Ectodermal cell (in vitro differentiated cells): Measurements from ENCODE around the gene RAD51B.
"Not testable (repeated sequence)": the region's sequence is repeated elsewhere in the genome, so short reads cannot be mapped to it uniquely, and the experiment has no call there.

Experiments used
- H3K27ac ChIP-seq: 2 replicates; pipeline ENCODE4 v1.7.0; 2013; ENCODE audit warnings: mild to moderate bottlenecking, low read depth, low read length; ENCODE audit not compliant: insufficient read depth, poor library complexity, severe bottlenecking
- H3K27me3 ChIP-seq: 2 replicates; pipeline ENCODE4 v1.7.0; 2013; ENCODE audit warnings: mild to moderate bottlenecking, low read length; ENCODE audit not compliant: insufficient read depth, control insufficient read depth, poor library complexity, severe bottlenecking
- H3K36me3 ChIP-seq: one replicate; pipeline ENCODE4 v1.7.0; 2013; ENCODE audit warnings: low read length; ENCODE audit not compliant: control insufficient read depth, insufficient read depth
- H3K4me1 ChIP-seq: one replicate; pipeline ENCODE4 v1.7.0; 2013; ENCODE audit warnings: low read length; ENCODE audit not compliant: control insufficient read depth, insufficient read depth
- H3K4me3 ChIP-seq: 2 replicates; pipeline ENCODE4 v1.7.0; 2013; ENCODE audit warnings: low read depth, low read length, control low read depth; ENCODE audit not compliant: insufficient read depth
- H3K9me3 ChIP-seq: 2 replicates; pipeline ENCODE4 v1.7.0; 2013; ENCODE audit warnings: mild to moderate bottlenecking, low read length, moderate library complexity; ENCODE audit not compliant: control insufficient read depth
- WGBS, 2 experiments: methylation state at CpG; one replicate each; pipeline ENCODE4 v1.1.7; 2013; ENCODE audit warnings: missing lambda C conversion rate in 2 of 2; 5-methylcytosine and 5-hydroxymethylcytosine counted together

The RAD51B gene

DNA sequence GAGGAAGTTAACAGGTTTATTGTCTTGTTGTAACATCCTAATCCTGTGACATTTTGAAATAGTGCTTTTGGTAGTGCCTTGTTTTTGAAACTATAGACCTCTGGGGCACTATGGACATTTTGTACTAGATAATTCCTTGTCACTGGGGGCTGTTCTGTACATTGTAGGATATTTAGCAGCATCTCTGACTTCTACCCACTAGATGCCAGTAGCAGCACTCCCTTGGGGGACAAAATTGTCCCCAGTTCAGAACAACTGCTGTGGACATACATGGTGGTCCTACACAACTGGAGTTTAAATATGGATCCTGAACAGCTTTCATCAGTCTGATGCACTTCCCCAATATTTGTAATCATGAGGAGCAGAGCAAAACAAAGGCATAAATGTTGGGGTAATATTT lies 264.7 kb downstream of the RAD51B start:
- Histone ChIP-seq H3K27me3 (no peaks in the 10 kb centered on the region), H3K9me3 (no peaks in the 10 kb centered on the region), H3K27ac (no peak overlapping the region), H3K4me1 (peaks cover 21% of the 10 kb centered on the region), H3K36me3 (no peaks in the 10 kb centered on the region), H3K4me3 (no peak overlapping the region)

DNA sequence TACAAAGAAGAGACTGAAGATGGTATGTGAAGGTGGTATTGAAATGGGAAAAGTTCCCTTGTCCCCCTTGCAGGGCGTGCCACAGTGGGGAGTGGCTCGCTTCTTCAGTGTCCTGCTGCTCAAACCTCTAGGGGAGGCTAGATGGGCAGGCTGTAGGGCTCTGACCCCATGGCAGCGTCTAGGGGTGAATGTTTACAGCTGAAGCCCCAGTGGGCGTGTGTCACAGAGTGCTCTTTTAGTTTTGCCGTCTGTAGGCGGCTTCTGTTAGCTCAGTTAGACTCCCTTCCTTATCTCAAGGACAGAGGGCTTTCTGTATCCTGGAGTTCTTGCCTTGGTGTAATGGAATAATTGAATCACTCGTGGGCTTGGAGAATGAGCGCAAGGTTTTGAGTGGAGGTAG lies 266.2 kb downstream of the RAD51B start:
- no peaks in the 10 kb centered on the region for H3K27me3 ChIP-seq
- no peaks in the 10 kb centered on the region for H3K36me3 ChIP-seq
- H3K4me3 ChIP-seq: no peak overlapping the region
- no peaks in the 10 kb centered on the region for H3K9me3 ChIP-seq
- H3K27ac ChIP-seq: peak overlapping the region; percentile 16
- peaks cover 24% of the 10 kb centered on the region for H3K4me1 ChIP-seq
- WGBS, 2 experiments: 40 to 44% methylated on average over 8 of the region's 8 CpGs

DNA sequence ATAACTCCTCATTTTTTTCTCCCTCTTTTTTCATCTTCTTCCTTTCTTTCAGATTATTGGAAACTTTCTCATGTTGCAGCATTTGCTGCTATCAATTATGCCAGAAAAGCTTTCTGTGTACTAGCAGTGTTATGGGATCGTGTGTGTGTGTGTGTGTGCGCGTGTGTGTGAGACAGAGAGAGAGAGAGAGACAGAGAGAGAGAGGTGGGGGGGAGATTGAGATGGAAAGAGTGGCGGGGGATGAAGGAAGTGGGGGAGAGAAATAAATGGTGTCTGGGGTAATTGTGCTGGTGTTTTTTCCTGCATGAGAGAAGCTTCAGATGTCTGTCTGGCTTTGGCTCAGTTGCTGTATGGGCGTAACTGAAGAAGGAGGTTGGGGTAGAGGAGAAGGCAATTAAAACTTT lies 268.9 kb downstream of the RAD51B start:
- no peaks in the 10 kb centered on the region for H3K27me3 ChIP-seq
- no peak overlapping the region for H3K4me3 ChIP-seq
- H3K27ac ChIP-seq: peak overlapping the region; percentile 33
- H3K36me3 ChIP-seq: no peaks in the 10 kb centered on the region
- peaks cover 24% of the 10 kb centered on the region for H3K4me1 ChIP-seq
- no peaks in the 10 kb centered on the region for H3K9me3 ChIP-seq
- WGBS, 2 experiments: 87 to 91% methylated on average over 5 of the region's 5 CpGs

DNA sequence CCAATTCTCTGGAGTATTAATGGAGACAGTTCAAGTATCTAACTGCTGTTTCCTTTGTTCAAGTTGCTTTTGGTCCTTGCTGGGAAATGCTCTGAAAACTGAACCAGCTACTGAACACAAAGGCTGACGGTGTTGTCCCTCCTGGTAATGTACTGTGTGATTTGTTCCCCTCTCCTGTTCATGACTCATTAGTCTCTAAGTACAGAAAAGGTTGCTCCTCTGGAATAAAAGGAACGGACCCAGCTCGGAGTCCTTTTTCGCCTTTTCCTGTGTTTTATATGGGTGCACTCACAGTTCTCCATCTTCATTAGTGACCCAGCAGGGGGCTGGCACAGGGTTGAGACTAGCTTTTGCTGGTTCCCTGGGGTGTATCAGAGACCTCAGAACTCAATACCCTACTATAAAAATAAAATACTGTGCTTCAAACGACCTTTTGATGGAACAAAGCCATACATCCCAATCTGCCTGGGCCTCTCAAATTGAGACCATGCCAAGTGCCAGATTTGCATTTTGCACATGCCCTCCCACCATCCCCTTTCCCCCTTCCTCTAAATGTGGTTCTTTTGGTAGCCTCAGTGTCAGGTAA lies 269.7 kb downstream of the RAD51B start:
- H3K4me3 ChIP-seq: no peak overlapping the region
- peaks cover 24% of the 10 kb centered on the region for H3K4me1 ChIP-seq
- no peaks in the 10 kb centered on the region for H3K27me3 ChIP-seq
- no peaks in the 10 kb centered on the region for H3K9me3 ChIP-seq
- no peaks in the 10 kb centered on the region for H3K36me3 ChIP-seq
- 69 to 80% methylated on average over 5 of the region's 5 CpGs for WGBS, 2 experiments
- H3K27ac ChIP-seq: peak overlapping the region; percentile 33

DNA sequence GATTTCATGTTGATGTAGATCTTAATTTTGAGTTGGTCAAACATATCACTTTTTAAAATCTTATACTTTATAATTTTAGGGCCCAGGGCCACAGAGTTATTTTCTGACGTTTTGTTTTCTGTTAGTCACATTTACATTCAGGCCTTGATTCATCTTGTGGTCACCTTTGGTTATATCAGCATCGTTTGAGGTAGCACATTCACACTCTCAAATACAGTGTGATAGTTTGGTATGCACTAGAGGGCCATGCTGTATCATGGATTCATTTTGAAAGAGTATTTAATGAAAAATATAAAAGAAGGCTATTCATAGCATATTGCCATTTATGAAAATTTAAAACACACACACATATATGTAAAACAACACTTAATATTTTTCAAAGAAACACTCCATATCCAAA lies 274.6 kb downstream of the RAD51B start:
- no peaks in the 10 kb centered on the region for H3K27me3 ChIP-seq
- WGBS, 2 experiments: 94 to 100% methylated on average over 1 to 2 of the region's 2 CpGs
- peaks cover 4% of the 10 kb centered on the region for H3K4me1 ChIP-seq
- no peaks in the 10 kb centered on the region for H3K9me3 ChIP-seq
- no peak overlapping the region for H3K27ac ChIP-seq
- H3K4me3 ChIP-seq: no peak overlapping the region
- no peaks in the 10 kb centered on the region for H3K36me3 ChIP-seq

DNA sequence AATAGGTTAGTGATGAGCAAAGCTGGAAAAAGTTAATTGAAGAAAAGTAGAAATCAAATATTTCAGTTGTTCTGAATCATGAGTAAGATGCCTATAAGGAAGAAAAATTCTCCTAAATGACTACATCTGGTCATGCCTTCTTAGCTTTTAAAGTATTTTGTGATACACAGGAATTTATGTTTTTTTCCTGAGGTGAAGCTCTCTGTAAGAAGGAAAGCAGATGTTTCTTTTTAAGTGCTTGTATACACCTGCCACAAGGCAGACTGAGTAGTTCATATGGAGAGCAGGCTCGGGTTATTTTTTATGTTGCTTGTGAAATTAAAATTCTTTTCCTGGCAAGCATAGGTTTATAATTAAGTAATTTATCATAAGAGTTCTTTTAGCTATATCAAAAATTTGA lies 275.2 kb downstream of the RAD51B start:
- WGBS, 2 experiments: 100% methylated on average over 1 of the region's 1 CpG; no CpG with 5 or more reads in 1 of the 2 experiments
- no peaks in the 10 kb centered on the region for H3K36me3 ChIP-seq
- no peaks in the 10 kb centered on the region for H3K27me3 ChIP-seq
- no peaks in the 10 kb centered on the region for H3K9me3 ChIP-seq
- no peak overlapping the region for H3K4me3 ChIP-seq
- H3K27ac ChIP-seq: no peak overlapping the region
- H3K4me1 ChIP-seq: no peaks in the 10 kb centered on the region

DNA sequence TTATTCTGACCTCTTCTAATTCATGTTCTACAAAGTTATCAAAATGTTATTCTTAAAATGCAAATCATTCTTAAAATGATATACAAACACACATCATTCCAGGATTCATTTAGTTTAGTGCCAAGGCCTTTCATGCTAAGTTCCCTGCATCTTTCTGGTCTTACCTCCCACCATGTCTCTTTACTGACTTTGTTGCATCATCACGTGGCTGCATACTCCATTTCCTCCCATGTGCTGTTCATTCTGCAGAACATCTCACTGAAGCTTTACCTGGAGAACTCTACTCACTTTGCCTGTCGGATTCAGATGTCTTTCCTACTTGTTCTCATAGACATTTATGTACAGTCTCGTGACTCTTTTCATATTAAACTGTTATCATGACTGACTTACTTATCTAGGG lies 278.1 kb downstream of the RAD51B start:
- no peaks in the 10 kb centered on the region for H3K4me1 ChIP-seq
- 95% methylated on average over 3 of the region's 3 CpGs for WGBS, 2 experiments

DNA sequence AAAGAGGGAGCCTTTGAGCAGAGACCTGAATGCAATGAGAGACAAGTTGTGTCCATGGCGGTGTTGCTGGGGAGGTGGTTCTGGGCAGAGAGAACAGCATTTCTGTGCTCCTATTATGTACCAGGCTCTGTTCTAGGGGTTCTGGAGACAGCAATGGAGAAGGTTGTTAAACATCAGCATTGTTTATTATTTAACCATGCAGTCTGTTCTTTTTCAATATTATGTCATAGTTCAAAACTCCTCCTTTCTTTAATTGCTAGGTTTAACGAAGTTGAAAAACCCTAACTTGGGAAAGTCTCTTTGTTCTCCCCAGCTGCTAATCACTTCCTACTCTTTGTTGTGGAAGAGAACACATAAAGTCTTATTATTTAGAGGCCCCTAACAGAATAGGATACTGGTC lies 279.3 kb downstream of the RAD51B start:
- no peaks in the 10 kb centered on the region for H3K4me1 ChIP-seq
- H3K4me3 ChIP-seq: no peak overlapping the region
- no peak overlapping the region for H3K27ac ChIP-seq
- 94 to 95% methylated on average over 2 of the region's 2 CpGs for WGBS, 2 experiments
- H3K27me3 ChIP-seq: no peaks in the 10 kb centered on the region
- H3K36me3 ChIP-seq: no peaks in the 10 kb centered on the region
- H3K9me3 ChIP-seq: no peaks in the 10 kb centered on the region

More for the DNA sequence above, 278.1 kb downstream of the RAD51B start:
- Histone ChIP-seq H3K9me3 (no peaks in the 10 kb centered on the region), H3K4me3 (no peak overlapping the region), H3K36me3 (no peaks in the 10 kb centered on the region), H3K27me3 (no peaks in the 10 kb centered on the region), H3K27ac (no peak overlapping the region)

DNA sequence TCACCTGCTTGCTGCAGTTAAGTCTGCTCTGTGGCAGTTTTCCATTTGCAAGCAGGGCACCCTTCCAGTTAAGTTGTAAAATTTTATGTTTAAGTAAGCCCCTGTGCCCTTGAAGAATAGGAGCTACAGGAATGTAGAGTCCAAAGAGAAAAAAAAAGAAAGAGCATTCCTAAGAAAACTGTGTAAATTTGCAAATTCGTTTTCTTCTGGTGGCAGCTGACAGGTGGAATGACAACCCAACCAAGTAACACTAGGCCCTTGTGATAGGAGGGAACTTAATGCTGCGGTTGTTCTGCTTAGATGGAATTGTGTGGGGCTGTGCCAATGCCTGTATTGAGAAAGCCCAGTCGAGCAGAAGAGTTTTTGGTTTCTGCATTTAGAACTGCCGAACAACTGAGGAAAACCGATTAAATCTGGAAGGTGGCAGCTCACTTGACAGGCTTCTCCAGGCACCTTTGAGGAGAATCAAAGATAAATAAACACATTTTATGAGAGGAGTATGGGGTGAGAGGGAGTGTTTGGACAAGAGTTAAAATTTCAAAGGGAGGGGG lies 280.0 kb downstream of the RAD51B start:
- no peak overlapping the region for H3K27ac ChIP-seq
- no peak overlapping the region for H3K4me3 ChIP-seq
- WGBS, 2 experiments: 94 to 96% methylated on average over 5 of the region's 5 CpGs
- no peaks in the 10 kb centered on the region for H3K4me1 ChIP-seq
- H3K9me3 ChIP-seq: no peaks in the 10 kb centered on the region
- no peaks in the 10 kb centered on the region for H3K27me3 ChIP-seq
- no peaks in the 10 kb centered on the region for H3K36me3 ChIP-seq

DNA sequence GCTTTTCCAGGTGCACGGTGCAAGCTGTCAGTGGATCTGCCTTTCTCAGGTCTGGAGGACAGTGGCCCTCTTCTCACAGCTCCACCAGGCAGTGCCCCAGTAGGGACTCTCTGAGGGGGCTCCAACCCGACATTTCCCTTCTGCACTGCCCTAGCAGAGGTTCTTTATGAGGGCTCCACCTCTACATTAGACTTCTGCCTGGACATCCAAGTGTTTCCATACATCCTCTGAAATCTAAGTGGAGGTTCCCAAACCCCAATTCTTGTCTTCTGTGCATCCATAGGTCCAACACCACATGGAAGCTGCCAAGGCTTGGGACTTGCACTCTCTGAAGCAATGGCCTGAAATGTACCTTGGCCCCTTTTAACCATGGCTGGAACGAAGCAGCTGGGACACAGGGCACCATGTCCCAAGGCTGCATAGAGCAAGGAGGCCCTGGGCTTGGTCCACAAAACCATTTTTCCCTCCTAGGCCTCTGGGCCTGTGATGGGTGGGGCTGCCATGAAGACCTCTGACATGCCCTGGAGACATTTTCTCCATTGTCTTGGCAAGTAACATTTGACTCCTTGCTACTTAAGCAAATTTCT lies 282.2 kb downstream of the RAD51B start:
- H3K27me3 ChIP-seq, H3K4me1 ChIP-seq, H3K27ac ChIP-seq, H3K36me3 ChIP-seq, H3K4me3 ChIP-seq, H3K9me3 ChIP-seq: not testable (repeated sequence)
- 90 to 97% methylated on average over 3 of the region's 3 CpGs for WGBS, 2 experiments
